Karpas-422 (cell line): Measurements from ENCODE around the gene DTYMK. TPM values are rescaled to one million over a fixed set of nuclear protein-coding genes. Genes with fewer than 3 reads are reported as not detected.

Experiments
- DNase-seq: peaks from one replicate; pipeline ENCODE4 v3.0.0-alpha.2; 2015
- H2AFZ ChIP-seq: fragments of 200-600 bp; sonication (generic); 2 replicates; pipeline ENCODE4 v1.6.1; 2014; ENCODE audit warnings: antibody characterized with exemption, low read length, mixed read lengths
- H3K27ac ChIP-seq: fragments of 200-600 bp; sonication (generic); 2 replicates; pipeline ENCODE4 v1.5.1; 2014; ENCODE audit warnings: mild to moderate bottlenecking, low read length, moderate library complexity
- H3K27me3 ChIP-seq: fragments of 200-600 bp; sonication (generic); 2 replicates; pipeline ENCODE4 v1.6.1; 2014; ENCODE audit warnings: low read length, mixed read lengths
- H3K36me3 ChIP-seq: fragments of 200-600 bp; sonication (generic); 2 replicates; pipeline ENCODE4 v1.6.1; 2014; ENCODE audit warnings: low read length, mixed read lengths; ENCODE audit not compliant: insufficient read depth
- H3K4me1 ChIP-seq: fragments of 200-600 bp; sonication (generic); 2 replicates; pipeline ENCODE4 v1.6.1; 2014; ENCODE audit warnings: mild to moderate bottlenecking, low read length, mixed read lengths
- H3K4me2 ChIP-seq: fragments of 200-600 bp; sonication (generic); 2 replicates; pipeline ENCODE4 v1.6.1; 2014; ENCODE audit warnings: low read length, low read depth, mild to moderate bottlenecking; ENCODE audit not compliant: poor library complexity, severe bottlenecking
- H3K4me3 ChIP-seq: fragments of 200-600 bp; sonication (generic); 2 replicates; pipeline ENCODE4 v1.5.1; 2014; ENCODE audit warnings: mild to moderate bottlenecking, antibody characterized with exemption, low read length, mixed read lengths
- H3K79me2 ChIP-seq: fragments of 200-600 bp; sonication (generic); 2 replicates; pipeline ENCODE4 v1.6.1; 2014; ENCODE audit warnings: mild to moderate bottlenecking, low read length, mixed read lengths
- H3K9ac ChIP-seq: fragments of 200-600 bp; sonication (generic); 2 replicates; pipeline ENCODE4 v1.6.0; 2014; ENCODE audit warnings: low read length
- H3K9me2 ChIP-seq: fragments of 200-600 bp; sonication (generic), shearing (Covaris generic); replicated peaks from 2 replicates; pipeline ENCODE4 v1.6.0; 2014; ENCODE audit warnings: mild to moderate bottlenecking, low read length, moderate library complexity; ENCODE audit not compliant: insufficient read depth
- H3K9me3 ChIP-seq: fragments of 300-700, 200-600 bp; sonication (generic); 2 replicates; pipeline ENCODE4 v1.6.1; 2014; ENCODE audit warnings: low read length, mixed read lengths
- H4K20me1 ChIP-seq: fragments of 200-600 bp; sonication (generic); 2 replicates; pipeline ENCODE4 v1.6.1; 2014; ENCODE audit warnings: mild to moderate bottlenecking, antibody characterized with exemption, low read length, low read depth; ENCODE audit not compliant: insufficient read depth
- total RNA-seq: library from RNA; depleted of rRNA; stranded (reverse); fragments of >200 nt; shearing (Covaris generic); gene quantifications from 2 replicates; pipeline ENCODE4 v1.2.3, GENCODE V29; 2014; ENCODE audit warnings: low replicate concordance; rRNA removed

DTYMK gene
- total RNA-seq, 1 experiment from 2014 or later, result 32.0 TPM

GRCh38 chr2:241635756-241636155 is 50.9 kb downstream of the DTYMK start:
- no peaks in the 10 kb centered on the region for H3K27me3 ChIP-seq
- H3K9me3 ChIP-seq, result no peaks in the 10 kb centered on the region
- peaks cover 90% of the 10 kb centered on the region for H3K79me2 ChIP-seq
- peak overlapping the region; percentile 68; the same call in 1 of the 2 replicates for H2AFZ ChIP-seq
- peaks cover 27% of the 10 kb centered on the region for H3K36me3 ChIP-seq
- peak overlapping the region; percentile 94 for H3K9ac ChIP-seq
- peaks cover 27% of the 10 kb centered on the region for H3K4me1 ChIP-seq
- peak overlapping the region; percentile 99 for H3K4me3 ChIP-seq
- peaks cover 4% of the 10 kb centered on the region; the same call in 1 of the 2 replicates for H4K20me1 ChIP-seq
- H3K4me2 ChIP-seq, result peak overlapping the region; percentile 95
- no peaks in the 10 kb centered on the region for H3K9me2 ChIP-seq
- peak overlapping the region; percentile 63 for H3K27ac ChIP-seq
- peak; percentile 66 for DNase-seq

- DNase-seq, result no peak
- Histone ChIP-seq H2AFZ (no peak overlapping the region), H3K27ac (no peak overlapping the region), H3K9ac (no peak overlapping the region), H4K20me1 (peaks cover 4% of the 10 kb centered on the region; the same call in 1 of the 2 replicates), H3K9me2 (no peaks in the 10 kb centered on the region), H3K9me3 (no peaks in the 10 kb centered on the region), H3K27me3 (no peaks in the 10 kb centered on the region), H3K4me3 (no peak overlapping the region), H3K4me1 (peaks cover 33% of the 10 kb centered on the region), H3K4me2 (no peak overlapping the region), H3K79me2 (peaks cover 89% of the 10 kb centered on the region), H3K36me3 (peaks cover 17% of the 10 kb centered on the region; the same call in 1 of the 2 replicates)
Observed at GRCh38 chr2:241633561-241633960, 53.1 kb downstream of the DTYMK start.

- Histone ChIP-seq H3K9me3 (no peaks in the 10 kb centered on the region), H3K4me3 (no peak overlapping the region), H3K27ac (no peak overlapping the region), H4K20me1 (peaks cover 8% of the 10 kb centered on the region; the same call in 1 of the 2 replicates), H3K4me1 (peaks cover 30% of the 10 kb centered on the region), H3K79me2 (peaks cover 89% of the 10 kb centered on the region), H3K9ac (no peak overlapping the region), H2AFZ (no peak overlapping the region), H3K27me3 (no peaks in the 10 kb centered on the region), H3K9me2 (no peaks in the 10 kb centered on the region), H3K4me2 (no peak overlapping the region), H3K36me3 (peaks cover 17% of the 10 kb centered on the region; the same call in 1 of the 2 replicates)
- no peak for DNase-seq
Observed at GRCh38 chr2:241632478-241633325, 53.9 kb downstream of the DTYMK start.

- H3K4me1 ChIP-seq, result peaks cover 20% of the 10 kb centered on the region
- peak overlapping the region; percentile 38; the same call in 1 of the 2 replicates for H3K9ac ChIP-seq
- H3K9me2 ChIP-seq, result no peaks in the 10 kb centered on the region
- peak; percentile 54 for DNase-seq
- peaks cover 11% of the 10 kb centered on the region; the same call in 1 of the 2 replicates for H4K20me1 ChIP-seq
- no peak overlapping the region for H2AFZ ChIP-seq
- no peaks in the 10 kb centered on the region for H3K9me3 ChIP-seq
- H3K4me3 ChIP-seq, result no peak overlapping the region
- H3K36me3 ChIP-seq, result peaks cover 24% of the 10 kb centered on the region; the same call in 1 of the 2 replicates
- H3K79me2 ChIP-seq, result peaks cover 98% of the 10 kb centered on the region
- peak overlapping the region; percentile 38 for H3K4me2 ChIP-seq
- H3K27me3 ChIP-seq, result no peaks in the 10 kb centered on the region
- H3K27ac ChIP-seq, result peak overlapping the region; percentile 65
Observed at GRCh38 chr2:241629762-241630435, 56.7 kb downstream of the DTYMK start.

GRCh38 chr2:241627675-241628074 is 58.9 kb downstream of the DTYMK start:
- no peaks in the 10 kb centered on the region for H3K9me3 ChIP-seq
- H3K9me2 ChIP-seq, result no peaks in the 10 kb centered on the region
- H3K36me3 ChIP-seq, result peaks cover 16% of the 10 kb centered on the region; the same call in 1 of the 2 replicates
- DNase-seq, result no peak
- H3K9ac ChIP-seq, result no peak overlapping the region
- H2AFZ ChIP-seq, result no peak overlapping the region
- no peaks in the 10 kb centered on the region for H3K27me3 ChIP-seq
- peaks cover 96% of the 10 kb centered on the region for H3K79me2 ChIP-seq
- no peak overlapping the region for H3K4me2 ChIP-seq
- no peak overlapping the region for H3K27ac ChIP-seq
- peaks cover 8% of the 10 kb centered on the region for H4K20me1 ChIP-seq
- H3K4me3 ChIP-seq, result no peak overlapping the region
- H3K4me1 ChIP-seq, result peaks cover 17% of the 10 kb centered on the region

Other genes starting within 250 kb of the DTYMK start
- 79.5 and 152 TPM in 2 replicates for gene STK25, start 178.2 kb downstream of the DTYMK start, total RNA-seq
- not detected in 2 replicates for gene BOK, start 128.1 kb downstream of the DTYMK start, total RNA-seq
- gene THAP4, start 49.7 kb downstream of the DTYMK start, total RNA-seq, result 45.4 and 107 TPM in 2 replicates
- 63.9 and 66.6 TPM in 2 replicates for gene ATG4B, start 49.1 kb downstream of the DTYMK start, total RNA-seq
- gene ING5, start 15.2 kb upstream of the DTYMK start, total RNA-seq, result 34.4 and 46.8 TPM in 2 replicates
- 21.2 and 35.9 TPM in 2 replicates for gene D2HGDH, start 47.8 kb upstream of the DTYMK start, total RNA-seq
- not detected in 2 replicates for gene GAL3ST2, start 90.0 kb upstream of the DTYMK start, total RNA-seq
- gene NEU4, start 122.4 kb upstream of the DTYMK start, total RNA-seq, result not detected in 2 replicates
- 0.07 TPM in 1 of 2 replicates, not detected in the other for gene PDCD1, start 172.1 kb upstream of the DTYMK start, total RNA-seq
- not detected in 2 replicates for gene RTP5, start 182.9 kb upstream of the DTYMK start, total RNA-seq